Smooth muscle cell (in vitro differentiated cells): ENCODE data around the gene AGER. TPM values are rescaled to one million over a fixed set of nuclear protein-coding genes. Genes with fewer than 3 reads are reported as not detected.
A peak's percentile ranks its signal among the peaks of the same experiment; 100 is the strongest.

Experiments used
- DNase-seq: peaks from one replicate; lab custom pipeline; 2025; ENCODE audit not compliant: unreplicated experiment; lab: John Stamatoyannopoulos, UW
- H2AFZ ChIP-seq: fragments of 200-600 bp; sonication (generic); 2 replicates; pipeline ENCODE4 v1.6.0; 2016; ENCODE audit warnings: antibody characterized with exemption, low read depth, mild to moderate bottlenecking
- H3F3A ChIP-seq: fragments of 200-600 bp; sonication (generic); 2 replicates; pipeline ENCODE4 v1.6.0; 2017; ENCODE audit warnings: antibody characterized with exemption, low read depth
- H3K27ac ChIP-seq: fragments of 200-600 bp; sonication (generic); 2 replicates; pipeline ENCODE4 v1.5.1; 2016; ENCODE audit warnings: low read depth, mild to moderate bottlenecking
- H3K27me3 ChIP-seq: fragments of 200-600 bp; sonication (generic); 2 replicates; pipeline ENCODE4 v1.6.1; 2016; ENCODE audit warnings: low read depth, mild to moderate bottlenecking
- H3K36me3 ChIP-seq: fragments of 200-600 bp; sonication (generic); 2 replicates; pipeline ENCODE4 v1.5.1; 2016; ENCODE audit warnings: low read depth
- H3K4me1 ChIP-seq: fragments of 200-600 bp; sonication (generic); 2 replicates; pipeline ENCODE4 v1.5.1; 2016; ENCODE audit warnings: low read depth
- H3K4me2 ChIP-seq: fragments of 200-600 bp; sonication (generic); 2 replicates; pipeline ENCODE4 v1.6.0; 2016; ENCODE audit warnings: mild to moderate bottlenecking
- H3K4me3 ChIP-seq: fragments of 200-600 bp; sonication (generic); 2 replicates; pipeline ENCODE4 v1.5.1; 2016; ENCODE audit warnings: mild to moderate bottlenecking
- H3K79me2 ChIP-seq: fragments of 200-600 bp; sonication (generic); 2 replicates; pipeline ENCODE4 v1.6.0; 2016; ENCODE audit warnings: low read depth, mild to moderate bottlenecking
- H3K9ac ChIP-seq: fragments of 200-600 bp; sonication (generic); 2 replicates; pipeline ENCODE4 v1.6.0; 2016; ENCODE audit warnings: low read depth
- H3K9me3 ChIP-seq: fragments of 200-600 bp; sonication (generic); replicated peaks from 2 replicates; pipeline ENCODE4 v1.5.1; 2016; ENCODE audit warnings: low read depth
- H4K20me1 ChIP-seq: fragments of 200-600 bp; sonication (generic); 2 replicates; pipeline ENCODE4 v1.6.0; 2016; ENCODE audit warnings: low read depth
- CTCF ChIP-seq: fragments of 200-600 bp; sonication (generic); IDR thresholded peaks from 2 replicates; pipeline ENCODE4 v1.5.1; 2017; ENCODE audit warnings: borderline replicate concordance, mild to moderate bottlenecking, antibody characterized with exemption; ENCODE audit not compliant: insufficient read depth, poor library complexity, severe bottlenecking
- WGBS: methylation state at CpG from one replicate; pipeline ENCODE4 v1.1.7; 2016; ENCODE audit warnings: low lambda C conversion rate; 5-methylcytosine and 5-hydroxymethylcytosine counted together
- polyA plus RNA-seq: library from polyadenylated mRNA; unstranded; fragments of >200 nt; fragmentation: Nextera tagmentation; extraction: Ambion mirVana; gene quantifications from 2 replicates; pipeline ENCODE4 v1.2.1, GENCODE V29; 2016
- total RNA-seq: library from RNA; depleted of rRNA; stranded (reverse); fragments of >200 nt; gene quantifications from 2 replicates; pipeline ENCODE4 v1.2.3, GENCODE V29; 2014

AGER gene
- total and polyA plus RNA-seq, 2 experiments from 2014 or later = 2.5 to 2.6 TPM

GRCh38 chr6:32198866-32199265, 14.8 kb upstream of the AGER start:
- Histone ChIP-seq H2AFZ (no peak overlapping the region), H3K9me3 (no peaks in the 10 kb centered on the region), H3F3A (peaks cover 19% of the 10 kb centered on the region), H3K4me2 (no peak overlapping the region), H3K27me3 (no peaks in the 10 kb centered on the region), H3K9ac (no peak overlapping the region), H3K4me1 (peaks cover 8% of the 10 kb centered on the region), H3K27ac (no peak overlapping the region), H4K20me1 (no peaks in the 10 kb centered on the region), H3K79me2 (no peaks in the 10 kb centered on the region), H3K36me3 (no peaks in the 10 kb centered on the region), H3K4me3 (no peak overlapping the region)
- no peak for DNase-seq
- no peak for TF ChIP-seq CTCF
- 91% methylated on average over 17 of the region's 17 CpGs for WGBS

- no peaks in the 10 kb centered on the region for H3K79me2 ChIP-seq
- no peak for TF ChIP-seq CTCF
- no peak overlapping the region for H3K4me3 ChIP-seq
- no peak overlapping the region for H3K4me2 ChIP-seq
- H3K36me3 ChIP-seq = no peaks in the 10 kb centered on the region
- no peaks in the 10 kb centered on the region for H4K20me1 ChIP-seq
- WGBS = 83% methylated on average over 3 of the region's 3 CpGs
- H2AFZ ChIP-seq = no peak overlapping the region
- no peaks in the 10 kb centered on the region for H3K27me3 ChIP-seq
- DNase-seq = no peak
- H3K4me1 ChIP-seq = peaks cover 8% of the 10 kb centered on the region
- peaks cover 23% of the 10 kb centered on the region for H3F3A ChIP-seq
- H3K9me3 ChIP-seq = no peaks in the 10 kb centered on the region
- no peak overlapping the region for H3K9ac ChIP-seq
- H3K27ac ChIP-seq = no peak overlapping the region
These were observed 14.3 kb upstream of the AGER start for GRCh38 chr6:32198345-32198696.

- Histone ChIP-seq H3K27me3 (no peaks in the 10 kb centered on the region), H3K36me3 (no peaks in the 10 kb centered on the region), H3K79me2 (no peaks in the 10 kb centered on the region), H3K9ac (peak overlapping the region; percentile 97), H2AFZ (no peak overlapping the region), H3K27ac (peak overlapping the region; percentile 99), H3F3A (peaks cover 23% of the 10 kb centered on the region), H3K4me3 (peak overlapping the region; percentile 73), H3K4me2 (peak overlapping the region; percentile 86), H3K9me3 (no peaks in the 10 kb centered on the region), H3K4me1 (peaks cover 18% of the 10 kb centered on the region), H4K20me1 (no peaks in the 10 kb centered on the region)
- WGBS = 68% methylated on average over 26 of the region's 28 CpGs
- DNase-seq = no peak
- no peak for TF ChIP-seq CTCF
These were observed 12.9 kb upstream of the AGER start for GRCh38 chr6:32196682-32197616.
